Activated naive CD8-positive, alpha-beta T cell treated with anti-CD3 and anti-CD28 coated beads, Interleukin-2, amount 10 ng/mL, durations not matched to agents 7 days and 5 days (primary cell): ENCODE data around the gene CTIF. TPM values are rescaled to one million over a fixed set of nuclear protein-coding genes. Genes with fewer than 3 reads are reported as not detected.

Experiments
- ATAC-seq: fragments of 150-1000 bp; cut with Tn5 transposase; one replicate; pipeline ENCODE4 v1.10.0; 2021; ENCODE audit warnings: low read depth, moderate library complexity
- POLR2A ChIA-PET: fragments of 350-600 bp; sonication (Branson Sonifier 250); formaldehyde crosslinking; loops from one replicate; lab custom pipeline; 2021; ENCODE audit warnings: antibody characterized with exemption; lab: Charles Lee
- DNase-seq: peaks from one replicate; pipeline ENCODE4 v3.0.0; 2021
- H3K27ac Mint-ChIP-seq: one replicate; pipeline ENCODE4 v1.8.0; 2022; ENCODE audit warnings: mild to moderate bottlenecking, mixed read lengths
- H3K27me3 Mint-ChIP-seq: one replicate; pipeline ENCODE4 v1.8.0; 2022; ENCODE audit warnings: mild to moderate bottlenecking, moderate library complexity, mixed read lengths
- H3K36me3 Mint-ChIP-seq: one replicate; pipeline ENCODE4 v1.8.0; 2021; ENCODE audit warnings: mild to moderate bottlenecking, mixed read lengths
- H3K4me1 Mint-ChIP-seq: one replicate; pipeline ENCODE4 v1.8.0; 2021; ENCODE audit warnings: mixed read lengths
- H3K4me3 Mint-ChIP-seq: one replicate; pipeline ENCODE4 v1.8.0; 2022; ENCODE audit warnings: mild to moderate bottlenecking, moderate library complexity, mixed read lengths
- H3K9me3 Mint-ChIP-seq: one replicate; pipeline ENCODE4 v1.8.0; 2021; ENCODE audit warnings: mixed read lengths
- total RNA-seq, 2 experiments: library from RNA; stranded (reverse); gene quantifications; one replicate each; pipeline ENCODE4 v1.2.3, GENCODE V29; 2021

CTIF gene
- total RNA-seq, 2 experiments from 2014 or later: 2.4 to 3.0 TPM

DNA sequence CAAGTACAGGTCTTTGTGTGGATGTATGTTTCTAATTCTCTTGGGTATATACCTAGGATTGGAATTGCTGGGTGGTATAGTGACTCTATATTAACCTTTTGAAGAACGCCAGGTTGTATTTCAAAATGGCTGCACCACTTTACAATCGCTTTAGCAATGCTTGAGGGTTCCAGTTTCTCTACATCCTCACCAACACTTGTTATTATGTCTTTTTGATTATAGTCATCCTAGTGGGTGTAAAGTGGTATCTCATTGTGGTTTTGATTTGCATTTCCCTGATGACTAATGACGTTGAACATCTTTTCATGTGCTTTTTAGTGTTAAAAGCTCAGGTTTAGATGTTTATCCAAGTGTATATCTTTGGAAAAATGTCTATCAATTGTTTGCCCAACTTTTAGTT, 39.5 kb downstream of the CTIF start:
- H3K27me3 Mint-ChIP-seq: no peaks in the 10 kb centered on the region
- H3K27ac Mint-ChIP-seq: no peak overlapping the region
- peaks cover 10% of the 10 kb centered on the region for H3K9me3 Mint-ChIP-seq
- DNase-seq: no peak
- no peaks in the 10 kb centered on the region for H3K4me1 Mint-ChIP-seq
- POLR2A ChIA-PET: no interaction called here
- H3K36me3 Mint-ChIP-seq: no peaks in the 10 kb centered on the region
- no peak overlapping the region for H3K4me3 Mint-ChIP-seq
- no peak for ATAC-seq

DNA sequence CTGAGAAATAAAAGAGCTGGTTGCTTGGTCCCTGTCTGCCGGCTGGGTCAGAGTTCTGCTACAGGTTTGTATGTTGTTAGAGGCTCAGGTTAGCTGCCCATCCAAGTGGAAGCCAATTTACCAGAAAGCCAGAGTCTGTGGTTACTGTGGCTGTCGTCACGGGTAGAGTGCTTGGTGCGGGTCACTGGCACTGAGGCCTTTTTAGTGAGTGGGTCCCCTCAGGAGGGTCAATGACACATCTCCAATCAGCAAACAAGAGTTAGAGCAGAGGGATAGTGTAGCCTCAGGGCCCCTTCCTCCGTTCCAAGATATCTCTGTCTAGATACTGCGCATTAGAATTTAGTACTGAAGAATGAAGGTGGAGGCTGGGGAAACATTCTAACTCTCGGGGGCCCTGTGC, 41.2 kb downstream of the CTIF start:
- DNase-seq (no peak), ATAC-seq (no peak)
- Mint-ChIP-seq H3K36me3 (no peaks in the 10 kb centered on the region), H3K9me3 (peaks cover 10% of the 10 kb centered on the region), H3K27ac (no peak overlapping the region), H3K27me3 (no peaks in the 10 kb centered on the region), H3K4me1 (no peaks in the 10 kb centered on the region), H3K4me3 (no peak overlapping the region)
- POLR2A ChIA-PET: no interaction called here

GRCh38 chr18:48580782-48581181, 42.0 kb downstream of the CTIF start:
- Mint-ChIP-seq H3K4me1 (no peaks in the 10 kb centered on the region), H3K36me3 (no peaks in the 10 kb centered on the region), H3K27me3 (peaks cover under 1% of the 10 kb centered on the region), H3K4me3 (no peak overlapping the region), H3K27ac (no peak overlapping the region), H3K9me3 (peaks cover 10% of the 10 kb centered on the region)
- ATAC-seq: no peak
- POLR2A ChIA-PET: no interaction called here
- no peak for DNase-seq

- H3K4me3 Mint-ChIP-seq: no peak overlapping the region
- POLR2A ChIA-PET: no interaction called here
- H3K9me3 Mint-ChIP-seq: peaks cover 10% of the 10 kb centered on the region
- H3K27me3 Mint-ChIP-seq: peaks cover 2% of the 10 kb centered on the region
- no peaks in the 10 kb centered on the region for H3K4me1 Mint-ChIP-seq
- no peak overlapping the region for H3K27ac Mint-ChIP-seq
- DNase-seq (no peak), ATAC-seq (no peak)
- no peaks in the 10 kb centered on the region for H3K36me3 Mint-ChIP-seq
These were observed 42.4 kb downstream of the CTIF start for GRCh38 chr18:48581206-48581605.

DNA sequence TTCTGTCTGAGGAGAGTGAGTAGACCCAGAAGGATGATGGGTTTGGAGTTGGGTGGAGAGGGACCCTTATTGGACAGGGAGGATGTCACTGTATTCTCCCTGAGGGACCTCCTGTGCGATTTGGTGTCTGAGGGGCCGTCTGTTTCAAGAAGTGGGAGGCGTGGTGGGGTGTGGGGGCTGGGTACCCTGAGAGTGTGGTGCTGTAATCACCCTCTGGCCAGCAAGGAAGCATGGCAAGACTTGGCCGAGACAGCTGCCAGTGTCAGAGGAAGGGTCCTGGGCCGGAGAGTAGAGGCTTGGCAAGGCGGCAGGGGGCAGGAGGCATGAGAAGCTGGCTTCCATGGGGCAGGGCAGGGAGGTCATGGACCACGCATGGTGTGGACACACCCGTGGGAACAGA, 43.1 kb downstream of the CTIF start:
- H3K9me3 Mint-ChIP-seq: peaks cover 7% of the 10 kb centered on the region
- peaks cover 2% of the 10 kb centered on the region for H3K27me3 Mint-ChIP-seq
- no peak overlapping the region for H3K4me3 Mint-ChIP-seq
- no peak for ATAC-seq
- H3K27ac Mint-ChIP-seq: no peak overlapping the region
- DNase-seq: no peak
- H3K4me1 Mint-ChIP-seq: no peaks in the 10 kb centered on the region
- H3K36me3 Mint-ChIP-seq: no peaks in the 10 kb centered on the region
- POLR2A ChIA-PET: no interaction called here

- H3K27me3 Mint-ChIP-seq: peaks cover 2% of the 10 kb centered on the region
- DNase-seq: no peak
- H3K27ac Mint-ChIP-seq: no peak overlapping the region
- no peaks in the 10 kb centered on the region for H3K4me1 Mint-ChIP-seq
- POLR2A ChIA-PET: no interaction called here
- H3K36me3 Mint-ChIP-seq: no peaks in the 10 kb centered on the region
- H3K4me3 Mint-ChIP-seq: no peak overlapping the region
- no peak for ATAC-seq
- peaks cover 4% of the 10 kb centered on the region for H3K9me3 Mint-ChIP-seq
These were observed 44.1 kb downstream of the CTIF start for GRCh38 chr18:48582946-48583345.

- H3K4me1 Mint-ChIP-seq: no peaks in the 10 kb centered on the region
These were observed 44.7 kb downstream of the CTIF start for GRCh38 chr18:48583573-48583972.

DNA sequence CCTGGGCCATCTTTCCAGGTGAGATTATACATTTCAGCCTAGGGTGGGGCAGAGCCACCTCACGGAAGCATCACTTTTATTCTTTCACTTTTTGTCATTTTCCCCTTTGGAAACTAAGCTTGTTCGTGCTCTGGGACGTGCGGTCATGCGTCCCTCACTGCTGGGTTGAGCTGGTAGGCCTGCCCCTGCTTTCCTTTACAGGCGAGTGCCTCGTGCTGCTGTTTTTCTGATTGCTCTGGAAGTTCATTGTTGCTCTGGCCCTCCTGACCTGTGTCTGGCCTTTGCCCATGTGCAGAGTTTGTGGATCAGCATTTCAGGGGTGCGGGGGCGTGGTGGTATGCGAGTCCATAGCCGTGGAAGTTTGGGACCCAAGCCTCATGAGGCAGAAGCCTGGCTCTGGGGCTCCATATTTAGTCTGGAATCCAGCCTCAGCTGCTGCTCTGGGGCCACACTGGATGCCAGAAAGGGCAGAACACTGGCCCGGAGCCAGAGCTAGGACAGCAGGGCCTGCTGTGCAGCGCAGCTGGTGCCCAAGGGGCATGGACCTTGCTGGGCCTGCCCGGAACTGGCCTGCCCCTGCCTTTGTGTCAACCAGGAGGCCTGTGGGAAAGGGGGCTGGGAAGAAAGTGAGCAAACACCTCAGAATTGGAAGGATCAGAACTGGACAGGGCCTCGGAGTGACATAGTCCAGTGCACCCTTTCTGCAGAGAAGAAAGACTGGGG, 51.1 kb downstream of the CTIF start:
- H3K9me3 Mint-ChIP-seq: no peaks in the 10 kb centered on the region
- ATAC-seq: no peak

More at GRCh38 chr18:48583573-48583972, 44.7 kb downstream of the CTIF start:
- Mint-ChIP-seq H3K9me3 (peaks cover 3% of the 10 kb centered on the region), H3K27ac (no peak overlapping the region), H3K4me3 (no peak overlapping the region), H3K27me3 (peaks cover 2% of the 10 kb centered on the region), H3K36me3 (no peaks in the 10 kb centered on the region)
- DNase-seq: no peak
- POLR2A ChIA-PET: no interaction called here
- no peak for ATAC-seq

DNA sequence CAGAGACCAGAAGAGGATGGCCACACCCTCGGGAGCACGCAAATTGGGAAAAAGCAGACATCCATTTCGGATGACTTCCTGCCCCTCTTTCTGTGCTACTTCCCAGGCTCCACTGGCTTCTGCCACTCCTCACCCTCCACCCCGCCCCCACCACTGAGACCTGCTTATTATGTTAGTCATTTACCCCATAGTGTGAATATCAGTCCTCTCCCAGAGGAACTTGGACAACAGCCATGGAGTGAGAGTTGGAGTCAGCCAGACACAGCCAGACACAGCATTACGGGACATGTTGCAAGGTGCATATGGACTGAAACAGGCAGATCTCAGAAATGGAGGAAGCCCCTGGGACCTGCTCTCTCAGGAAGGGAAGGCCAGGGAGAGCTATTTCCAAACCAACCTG, 51.8 kb downstream of the CTIF start:
- no peak for DNase-seq
- no peak overlapping the region for H3K27ac Mint-ChIP-seq
- POLR2A ChIA-PET: no interaction called here
- no peak overlapping the region for H3K4me3 Mint-ChIP-seq
- H3K9me3 Mint-ChIP-seq: no peaks in the 10 kb centered on the region
- ATAC-seq: no peak
- H3K4me1 Mint-ChIP-seq: no peaks in the 10 kb centered on the region
- H3K36me3 Mint-ChIP-seq: no peaks in the 10 kb centered on the region
- peaks cover 2% of the 10 kb centered on the region for H3K27me3 Mint-ChIP-seq

More for the DNA sequence above, 51.1 kb downstream of the CTIF start:
- Mint-ChIP-seq H3K36me3 (no peaks in the 10 kb centered on the region), H3K4me1 (no peaks in the 10 kb centered on the region), H3K4me3 (no peak overlapping the region), H3K27ac (no peak overlapping the region), H3K27me3 (peaks cover 2% of the 10 kb centered on the region)
- DNase-seq: no peak
- POLR2A ChIA-PET: no interaction called here

DNA sequence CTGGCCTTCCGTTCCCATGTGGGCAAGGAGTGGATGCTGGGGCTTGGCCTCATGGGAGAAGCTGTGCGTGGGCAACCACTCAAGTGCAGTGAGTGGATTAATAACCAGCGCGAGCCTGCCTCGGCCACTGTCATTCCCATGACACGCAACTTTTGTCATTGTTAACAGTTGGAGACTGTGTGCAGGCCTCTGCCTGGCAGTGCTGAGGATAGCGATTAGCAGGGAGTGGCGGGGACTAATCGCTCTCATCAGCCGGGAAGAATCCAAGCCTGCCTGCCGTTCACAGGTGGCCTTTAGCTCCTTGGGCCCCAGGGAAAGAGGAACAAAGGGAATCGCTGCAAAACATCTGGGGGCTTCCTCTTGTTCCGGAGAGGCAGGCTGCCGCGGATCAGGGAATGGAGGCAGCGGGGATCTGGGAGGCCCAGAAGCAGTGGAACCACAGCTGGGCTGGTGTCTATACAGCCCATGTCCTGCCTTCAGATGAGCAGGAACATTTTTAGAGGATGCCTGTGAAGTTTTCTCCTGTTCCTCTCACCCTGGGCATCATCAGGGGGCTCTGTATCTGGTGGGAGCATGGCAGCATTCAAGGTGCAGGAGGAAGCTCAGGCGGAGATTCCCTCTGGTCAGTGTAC, 53.8 kb downstream of the CTIF start:
- no peak overlapping the region for H3K4me3 Mint-ChIP-seq
- no peaks in the 10 kb centered on the region for H3K36me3 Mint-ChIP-seq
- no peaks in the 10 kb centered on the region for H3K4me1 Mint-ChIP-seq
- no peaks in the 10 kb centered on the region for H3K27me3 Mint-ChIP-seq
- no peak overlapping the region for H3K27ac Mint-ChIP-seq
- DNase-seq: no peak
- POLR2A ChIA-PET: no interaction called here
- H3K9me3 Mint-ChIP-seq: no peaks in the 10 kb centered on the region
- ATAC-seq: no peak

DNA sequence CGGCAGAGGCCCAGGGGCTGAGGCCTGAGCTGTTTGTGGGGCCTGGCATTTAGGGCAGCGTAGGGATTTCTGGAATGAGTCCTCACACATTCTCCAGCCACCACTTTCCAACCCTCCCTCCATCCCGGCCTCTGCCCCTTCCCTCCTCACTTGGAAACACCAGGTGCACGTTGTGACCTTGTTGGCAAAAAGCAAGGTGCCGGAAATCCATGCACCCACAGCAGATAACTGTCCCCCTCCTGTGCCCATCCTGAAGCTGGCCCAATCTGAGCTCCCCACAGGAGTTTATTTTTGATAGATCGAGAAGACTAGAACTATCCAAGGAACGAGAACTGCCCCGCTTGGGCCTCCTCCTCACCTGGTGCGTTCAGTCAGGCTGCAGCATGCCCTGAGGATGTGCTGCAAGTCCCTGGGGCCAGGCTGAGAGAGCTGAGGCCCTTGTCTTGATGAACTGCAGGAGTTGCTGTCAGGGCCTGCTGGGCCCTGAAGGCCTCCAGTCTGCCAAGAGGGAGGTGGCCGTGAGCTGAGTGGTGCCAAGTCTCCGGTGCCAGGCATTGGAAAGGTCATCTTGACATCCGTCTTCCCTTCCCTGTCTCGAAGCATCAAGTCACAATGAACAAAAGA, 55.8 kb downstream of the CTIF start:
- no peaks in the 10 kb centered on the region for H3K9me3 Mint-ChIP-seq

GRCh38 chr18:48595703-48596218, 56.9 kb downstream of the CTIF start:
- Mint-ChIP-seq H3K27ac (no peak overlapping the region), H3K36me3 (no peaks in the 10 kb centered on the region), H3K4me3 (no peak overlapping the region), H3K27me3 (no peaks in the 10 kb centered on the region), H3K4me1 (no peaks in the 10 kb centered on the region), H3K9me3 (no peaks in the 10 kb centered on the region)
- DNase-seq (no peak), ATAC-seq (no peak)
- POLR2A ChIA-PET: no interaction called here

More for the DNA sequence above, 55.8 kb downstream of the CTIF start:
- H3K27me3 Mint-ChIP-seq: no peaks in the 10 kb centered on the region
- POLR2A ChIA-PET: no interaction called here
- no peak overlapping the region for H3K4me3 Mint-ChIP-seq
- H3K36me3 Mint-ChIP-seq: no peaks in the 10 kb centered on the region
- no peak for DNase-seq
- ATAC-seq: no peak
- H3K4me1 Mint-ChIP-seq: no peaks in the 10 kb centered on the region
- H3K27ac Mint-ChIP-seq: no peak overlapping the region

DNA sequence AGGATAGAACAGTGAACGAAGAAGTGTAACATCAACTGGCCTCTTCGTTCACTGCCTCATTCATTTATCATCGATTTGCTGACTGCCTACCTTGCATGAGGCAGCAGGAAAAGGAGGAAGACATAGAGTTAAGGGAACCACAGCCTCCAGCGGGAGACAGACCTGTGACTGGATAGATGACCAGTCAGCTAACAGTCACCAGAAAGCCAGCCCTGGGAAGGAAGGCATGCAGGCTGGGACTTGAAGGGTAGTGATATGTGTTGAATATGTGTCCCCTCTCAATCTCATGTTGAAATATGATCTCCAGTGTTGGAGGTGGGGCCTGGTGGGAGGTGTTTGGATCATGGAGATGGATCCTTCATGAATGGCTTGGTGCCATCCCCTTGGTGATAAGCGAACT, 58.3 kb downstream of the CTIF start:
- POLR2A ChIA-PET: no interaction called here
- no peaks in the 10 kb centered on the region for H3K36me3 Mint-ChIP-seq
- ATAC-seq: no peak
- no peak overlapping the region for H3K4me3 Mint-ChIP-seq
- no peaks in the 10 kb centered on the region for H3K4me1 Mint-ChIP-seq
- no peak for DNase-seq
- H3K27ac Mint-ChIP-seq: no peak overlapping the region
- no peaks in the 10 kb centered on the region for H3K9me3 Mint-ChIP-seq
- H3K27me3 Mint-ChIP-seq: no peaks in the 10 kb centered on the region

DNA sequence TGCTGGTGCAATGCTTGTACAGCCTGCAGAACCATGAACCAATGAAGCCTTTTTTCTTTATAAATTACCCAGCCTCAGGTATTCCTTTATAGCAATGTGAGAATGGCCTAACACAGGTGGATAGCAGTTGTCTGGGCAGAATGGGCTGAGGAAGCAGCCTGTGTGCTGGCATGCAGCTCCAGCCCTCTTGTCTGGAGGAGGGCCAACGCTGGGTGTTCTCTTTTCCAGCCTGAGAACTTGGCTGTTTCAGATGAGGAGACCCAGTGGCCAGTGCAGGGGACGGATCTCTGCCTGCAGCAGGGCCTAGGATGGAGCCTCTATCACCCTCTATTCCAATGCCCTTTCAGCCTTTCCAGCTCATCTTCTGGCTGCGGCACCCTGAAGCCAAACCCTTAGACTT, 58.8 kb downstream of the CTIF start:
- Mint-ChIP-seq H3K27ac (no peak overlapping the region), H3K36me3 (no peaks in the 10 kb centered on the region), H3K9me3 (peaks cover 2% of the 10 kb centered on the region), H3K4me1 (no peaks in the 10 kb centered on the region), H3K27me3 (no peaks in the 10 kb centered on the region), H3K4me3 (no peak overlapping the region)
- ATAC-seq (no peak), DNase-seq (no peak)
- POLR2A ChIA-PET: no interaction called here
